Muscle of arm (tissue), 12 donors: ENCODE measurements around the gene TMC8. TPM values are rescaled to one million over a fixed set of nuclear protein-coding genes. Genes with fewer than 3 reads are reported as not detected.
"Not testable (repeated sequence)": the region's sequence is repeated elsewhere in the genome, so short reads cannot be mapped to it uniquely, and the experiment has no call there.

ENCODE experiments used
- DNase-seq: peaks from one replicate; pipeline ENCODE4 v3.0.0-alpha.2; 2013
- polyA plus RNA-seq, 12 donors: library from polyadenylated mRNA; unstranded; fragments of 120-200 nt; gene quantifications; one replicate each; pipeline ENCODE4 v1.2.1, GENCODE V29; 2013; ENCODE audit not compliant: insufficient read length in 12 of 12

The TMC8 gene
- polyA plus RNA-seq, 12 donors: 1.3 to 16.0 (median 2.9) TPM; not detected in 1

- no peak for DNase-seq
These were observed 17.9 kb downstream of the TMC8 start for GRCh38 chr17:78148286-78149016.

GRCh38 chr17:78151514-78152008, 21.0 kb downstream of the TMC8 start:
- DNase-seq: no peak

GRCh38 chr17:78154903-78155811, 24.6 kb downstream of the TMC8 start:
- DNase-seq: no peak

GRCh38 chr17:78159575-78160158, 29.1 kb downstream of the TMC8 start:
- no peak for DNase-seq

- no peak for DNase-seq
These were observed 33.5 kb downstream of the TMC8 start for GRCh38 chr17:78163881-78164747.

GRCh38 chr17:78164748-78165607, 34.4 kb downstream of the TMC8 start:
- DNase-seq: no peak

- DNase-seq: no peak
These were observed 35.8 kb downstream of the TMC8 start for GRCh38 chr17:78166416-78166815.

- DNase-seq: no peak
These were observed 37.8 kb downstream of the TMC8 start, which contains the start of gene SYNGR2 for GRCh38 chr17:78168242-78168902. TSS of gene SYNGR2 (plus strand) at chr17:78168581. CDS start at chr17:78168617, 36 bp downstream.

GRCh38 chr17:78168903-78169793, 38.6 kb downstream of the TMC8 start:
- no peak for DNase-seq

GRCh38 chr17:78170692-78171590, 40.4 kb downstream of the TMC8 start:
- no peak for DNase-seq

GRCh38 chr17:78171591-78172248, 41.1 kb downstream of the TMC8 start:
- not testable (repeated sequence) for DNase-seq

GRCh38 chr17:78172249-78173051, 41.9 kb downstream of the TMC8 start:
- no peak for DNase-seq

- no peak for DNase-seq
These were observed 42.6 kb downstream of the TMC8 start for GRCh38 chr17:78173097-78173715.

- DNase-seq: no peak
These were observed 43.8 kb downstream of the TMC8 start for GRCh38 chr17:78174346-78174869.
